Cardiac atrium fibroblast (primary cell): ENCODE data around the gene HTR4. TPM values are rescaled to one million over a fixed set of nuclear protein-coding genes. Genes with fewer than 3 reads are reported as not detected.

Source experiments
- total RNA-seq: library from RNA; depleted of rRNA; stranded (reverse); fragments of >200 nt; gene quantifications from 2 replicates; pipeline ENCODE4 v1.2.3, GENCODE V29; 2015

HTR4 gene, protein sequence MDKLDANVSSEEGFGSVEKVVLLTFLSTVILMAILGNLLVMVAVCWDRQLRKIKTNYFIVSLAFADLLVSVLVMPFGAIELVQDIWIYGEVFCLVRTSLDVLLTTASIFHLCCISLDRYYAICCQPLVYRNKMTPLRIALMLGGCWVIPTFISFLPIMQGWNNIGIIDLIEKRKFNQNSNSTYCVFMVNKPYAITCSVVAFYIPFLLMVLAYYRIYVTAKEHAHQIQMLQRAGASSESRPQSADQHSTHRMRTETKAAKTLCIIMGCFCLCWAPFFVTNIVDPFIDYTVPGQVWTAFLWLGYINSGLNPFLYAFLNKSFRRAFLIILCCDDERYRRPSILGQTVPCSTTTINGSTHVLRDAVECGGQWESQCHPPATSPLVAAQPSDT
- total RNA-seq = not detected in 2 replicates

DNA sequence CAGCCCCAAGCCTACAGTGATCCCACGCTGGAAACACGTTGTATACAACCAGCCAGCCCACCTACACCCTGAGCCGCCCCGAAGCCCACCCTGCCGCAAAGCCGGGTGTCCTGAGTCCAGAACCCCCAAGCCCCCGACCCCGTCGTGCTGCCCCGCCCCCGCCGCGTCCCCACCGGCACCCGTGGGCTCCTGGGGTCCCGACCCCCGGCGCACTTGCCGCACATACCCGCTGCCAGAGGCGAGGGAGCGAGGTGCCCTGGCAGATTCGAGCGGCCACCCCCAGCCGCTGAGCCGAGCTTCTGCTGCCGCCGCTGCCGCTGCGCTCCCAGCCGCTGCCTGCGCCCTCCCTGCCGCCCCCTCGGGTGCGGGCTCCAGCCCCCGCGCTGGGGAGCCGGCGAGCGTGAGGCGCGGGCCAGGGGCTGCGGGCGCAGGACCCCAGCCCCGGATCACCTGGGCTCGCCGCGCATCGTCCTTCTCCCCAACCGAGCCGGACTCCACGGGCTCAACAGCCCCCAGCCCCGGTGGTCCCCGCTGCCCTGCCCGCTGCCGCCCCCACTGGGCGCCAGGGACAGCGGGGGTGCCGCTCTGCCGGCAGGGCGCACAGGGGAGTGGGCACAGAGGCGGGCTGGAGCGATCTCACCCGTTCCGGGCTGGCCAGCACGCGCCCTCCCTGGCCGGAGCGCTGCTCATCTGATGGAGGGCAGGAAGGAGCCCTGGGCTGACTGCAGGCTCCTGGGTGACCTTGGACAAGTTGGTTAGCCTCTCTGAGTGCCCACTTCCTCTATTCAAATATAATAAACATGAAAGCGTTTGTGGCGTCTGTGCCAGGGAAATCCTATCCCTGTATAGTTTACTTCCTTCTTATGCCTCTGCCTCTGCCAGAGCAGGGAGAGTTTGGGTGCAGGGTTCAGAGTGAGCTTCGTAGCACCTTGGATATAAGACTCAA is at the start of gene HTR4:
HTR4 (minus strand) TSS at position 692 of the 946 bp plus-strand sequence. CDS start 17,513 bp downstream, outside the sequence.

Other genes starting within 250 kb of the HTR4 start
- 0.16 TPM in 1 of 2 replicates, not detected in the other for gene ADRB2, start 172.1 kb upstream of the HTR4 start, total RNA-seq